ENCODE results near the gene LINGO4. TPM values are rescaled to one million over a fixed set of nuclear protein-coding genes. Genes with fewer than 3 reads are reported as not detected.

Gene LINGO4
- total RNA-seq, 4 donors from 2014 or later = 0.38 to 2.7 (median 0.81) TPM

- H3K4me1 ChIP-seq = peaks cover 4% of the 10 kb centered on the region
- 80% methylated on average over 1 of the region's 1 CpG for WGBS
- H3K27me3 ChIP-seq = no peaks in the 10 kb centered on the region
- H3K4me3 ChIP-seq = no peak overlapping the region
- TF ChIP-seq CTCF (IDR thresholded peaks at IDR 0.05) = no peak
- no peak for TF ChIP-seq EP300 (IDR thresholded peaks at IDR 0.05)
- no peak for TF ChIP-seq POLR2AphosphoS5 (IDR thresholded peaks at IDR 0.05)
- TF ChIP-seq POLR2A (IDR thresholded peaks at IDR 0.05) = no peak
- no peaks in the 10 kb centered on the region for H3K36me3 ChIP-seq
- H3K27ac ChIP-seq = no peak overlapping the region
- H3K9me3 ChIP-seq = no peaks in the 10 kb centered on the region
- no peak for DNase-seq (ENCODE audit: low spot score in 2 of 2)
Measured at GRCh38 chr1:151807766-151808165, 2.5 kb upstream of the LINGO4 start.

- no peak overlapping the region for H3K27ac ChIP-seq
- TF ChIP-seq EP300 (IDR thresholded peaks at IDR 0.05) (no peak), CTCF (IDR thresholded peaks at IDR 0.05) (no peak), POLR2A (IDR thresholded peaks at IDR 0.05) (no peak), POLR2AphosphoS5 (IDR thresholded peaks at IDR 0.05) (no peak)
- H3K4me3 ChIP-seq = no peak overlapping the region
- peaks cover 4% of the 10 kb centered on the region for H3K4me1 ChIP-seq
- H3K9me3 ChIP-seq = no peaks in the 10 kb centered on the region
- no peak for DNase-seq (ENCODE audit: low spot score in 2 of 2)
- 73% methylated on average over 5 of the region's 5 CpGs for WGBS
- H3K36me3 ChIP-seq = no peaks in the 10 kb centered on the region
- H3K27me3 ChIP-seq = no peaks in the 10 kb centered on the region
Measured at GRCh38 chr1:151807131-151807530, 1.9 kb upstream of the LINGO4 start.

GRCh38 chr1:151806170-151806569, 951 bp upstream of the LINGO4 start:
- Histone ChIP-seq H3K4me3 (no peak overlapping the region), H3K27ac (no peak overlapping the region), H3K9me3 (no peaks in the 10 kb centered on the region), H3K27me3 (no peaks in the 10 kb centered on the region), H3K4me1 (peaks cover 4% of the 10 kb centered on the region), H3K36me3 (no peaks in the 10 kb centered on the region)
- no peak for DNase-seq (ENCODE audit: low spot score in 2 of 2)
- WGBS = 88% methylated on average over 7 of the region's 7 CpGs
- TF ChIP-seq EP300 (IDR thresholded peaks at IDR 0.05) = no peak
- TF ChIP-seq CTCF (IDR thresholded peaks at IDR 0.05) = no peak
- TF ChIP-seq POLR2A (IDR thresholded peaks at IDR 0.05) = no peak
- TF ChIP-seq POLR2AphosphoS5 (IDR thresholded peaks at IDR 0.05) = no peak

GRCh38 chr1:151803915-151804314, 1.3 kb downstream of the LINGO4 start:
- no peak for DNase-seq (ENCODE audit: low spot score in 2 of 2)
- Histone ChIP-seq H3K27me3 (no peaks in the 10 kb centered on the region), H3K4me3 (no peak overlapping the region), H3K4me1 (no peaks in the 10 kb centered on the region), H3K9me3 (no peaks in the 10 kb centered on the region), H3K36me3 (no peaks in the 10 kb centered on the region), H3K27ac (no peak overlapping the region)
- TF ChIP-seq POLR2A (IDR thresholded peaks at IDR 0.05) = no peak
- TF ChIP-seq POLR2AphosphoS5 (IDR thresholded peaks at IDR 0.05) = no peak
- TF ChIP-seq EP300 (IDR thresholded peaks at IDR 0.05) = no peak
- TF ChIP-seq CTCF (IDR thresholded peaks at IDR 0.05) = no peak
- WGBS = 100% methylated on average over 3 of the region's 3 CpGs

- no peak for DNase-seq (ENCODE audit: low spot score in 2 of 2)
- no peak overlapping the region for H3K4me3 ChIP-seq
- no peak for TF ChIP-seq POLR2AphosphoS5 (IDR thresholded peaks at IDR 0.05)
- TF ChIP-seq CTCF (IDR thresholded peaks at IDR 0.05) = no peak
- no peaks in the 10 kb centered on the region for H3K27me3 ChIP-seq
- no peaks in the 10 kb centered on the region for H3K9me3 ChIP-seq
- no peaks in the 10 kb centered on the region for H3K36me3 ChIP-seq
- no peak overlapping the region for H3K27ac ChIP-seq
- no peaks in the 10 kb centered on the region for H3K4me1 ChIP-seq
Measured at GRCh38 chr1:151803164-151803563, 2.1 kb downstream of the LINGO4 start.

Measured in suprapubic skin (tissue), 4 donors.